IMR-90 (cell line): ENCODE measurements around the gene TTL. TPM values are rescaled to one million over a fixed set of nuclear protein-coding genes. Genes with fewer than 3 reads are reported as not detected.
A peak's percentile ranks its signal among the peaks of the same experiment; 100 is the strongest.

Experiments
- ATAC-seq: fragments of 200-7000 bp; cut with Tn5 transposase; 2 replicates; pipeline ENCODE4 v1.9.1; 2020; ENCODE audit warnings: low read depth, mild to moderate bottlenecking, moderate library complexity
- BruUV-seq: library from RNA; stranded (reverse); fragments of 400-500 nt; replicated peaks from 2 replicates; lab custom pipeline; 2021; lab: Mats Ljungman, UMichigan
- CTCF ChIA-PET: fragments of 300-600 bp; formaldehyde crosslinking; extraction: SDS; loops from one replicate; lab custom pipeline; 2021; ENCODE audit warnings: antibody characterized with exemption; lab: Yijun Ruan, JAX
- POLR2A ChIA-PET: fragments of 300-600 bp; sonication (Branson Sonifier 250); formaldehyde crosslinking; loops from one replicate; lab custom pipeline; 2022; ENCODE audit warnings: antibody characterized with exemption; ENCODE audit not compliant: unreplicated experiment; lab: Charles Lee
- DNase-seq: peaks from one replicate; pipeline ENCODE4 v3.0.0; 2013
- H2AFZ ChIP-seq: replicated peaks from 2 replicates; pipeline ENCODE3; 2013; ENCODE audit warnings: low read length, mild to moderate bottlenecking; ENCODE audit not compliant: poor library complexity
- H2AK5ac ChIP-seq: 2 replicates; pipeline ENCODE4 v1.6.1; 2013; ENCODE audit warnings: low read depth, low read length, inconsistent platforms
- H2AK9ac ChIP-seq: replicated peaks from 2 replicates; pipeline ENCODE3; 2013; ENCODE audit warnings: mild to moderate bottlenecking, low read depth, low read length, moderate library complexity; ENCODE audit not compliant: poor library complexity
- H2BK120ac ChIP-seq: 2 replicates; pipeline ENCODE4 v1.6.1; 2013; ENCODE audit warnings: low read depth, low read length, inconsistent platforms
- H2BK15ac ChIP-seq: 3 replicates; pipeline ENCODE4 v1.6.1; 2013; ENCODE audit warnings: low read depth, low read length, inconsistent platforms
- H2BK20ac ChIP-seq: 2 replicates; pipeline ENCODE4 v1.6.1; 2013; ENCODE audit warnings: low read depth, mild to moderate bottlenecking, inconsistent platforms, low read length, moderate library complexity
- H2BK5ac ChIP-seq: 2 replicates; pipeline ENCODE4 v1.6.1; 2013; ENCODE audit warnings: mild to moderate bottlenecking, low read depth, low read length, inconsistent platforms; ENCODE audit not compliant: poor library complexity, severe bottlenecking
- H3K14ac ChIP-seq: replicated peaks from 2 replicates; pipeline ENCODE4 v1.6.1; 2013; ENCODE audit warnings: low read depth, low read length, inconsistent platforms
- H3K18ac ChIP-seq: 2 replicates; pipeline ENCODE4 v1.6.1; 2013; ENCODE audit warnings: low read depth, low read length, control low read depth
- H3K23ac ChIP-seq: 2 replicates; pipeline ENCODE4 v1.6.1; 2013; ENCODE audit warnings: low read depth, low read length, inconsistent platforms
- H3K27ac ChIP-seq: 2 replicates; pipeline ENCODE4 v1.5.1; 2013; ENCODE audit warnings: mild to moderate bottlenecking, control low read depth, low read length; ENCODE audit not compliant: insufficient read depth
- H3K27me3 ChIP-seq: 2 replicates; pipeline ENCODE4 v1.6.1; 2013; ENCODE audit warnings: low read length; ENCODE audit not compliant: control insufficient read depth, insufficient read depth
- H3K36me3 ChIP-seq: 2 replicates; pipeline ENCODE4 v1.6.1; 2013; ENCODE audit warnings: low read length, mixed read lengths; ENCODE audit not compliant: control insufficient read depth, insufficient read depth
- H3K4ac ChIP-seq: 2 replicates; pipeline ENCODE4 v1.6.1; 2013; ENCODE audit warnings: low read depth, low read length, inconsistent platforms
- H3K4me1 ChIP-seq: 2 replicates; pipeline ENCODE4 v1.6.1; 2013; ENCODE audit warnings: low read length, mixed read lengths; ENCODE audit not compliant: control insufficient read depth, insufficient read depth
- H3K4me2 ChIP-seq: 2 replicates; pipeline ENCODE4 v1.6.1; 2013; ENCODE audit warnings: low read depth, mild to moderate bottlenecking, control low read depth, low read length, moderate library complexity
- H3K4me3 ChIP-seq: 2 replicates; pipeline ENCODE4 v1.5.1; 2013; ENCODE audit warnings: low read depth, mild to moderate bottlenecking, control low read depth, low read length, moderate library complexity; ENCODE audit not compliant: insufficient read depth
- H3K56ac ChIP-seq: 2 replicates; pipeline ENCODE4 v1.6.1; 2013; ENCODE audit warnings: low read length, inconsistent platforms; ENCODE audit not compliant: insufficient read depth; ENCODE audit errors: extremely low read depth
- H3K79me1 ChIP-seq, 2 experiments: 2 replicates each; pipeline ENCODE4 v1.6.1; 2013; ENCODE audit warnings: low read length in 2 of 2, inconsistent platforms in 1 of 2, low read depth in 1 of 2
- H3K9ac ChIP-seq: 2 replicates; pipeline ENCODE4 v1.6.1; 2013; ENCODE audit warnings: low read depth, low read length, control low read depth
- H3K9me1 ChIP-seq: 2 replicates; pipeline ENCODE4 v1.6.1; 2013; ENCODE audit warnings: low read length, inconsistent platforms; ENCODE audit not compliant: insufficient read depth
- H3K9me3 ChIP-seq: 2 replicates; pipeline ENCODE4 v1.6.1; 2013; ENCODE audit warnings: low read length; ENCODE audit not compliant: control insufficient read depth, insufficient read depth
- H4K20me1 ChIP-seq: 2 replicates; pipeline ENCODE4 v1.6.1; 2013; ENCODE audit warnings: low read length, inconsistent platforms; ENCODE audit not compliant: insufficient read depth
- H4K5ac ChIP-seq: 2 replicates; pipeline ENCODE4 v1.6.1; 2013; ENCODE audit warnings: mild to moderate bottlenecking, low read depth, low read length, control low read depth
- H4K8ac ChIP-seq, 2 experiments: 2 replicates each; pipeline ENCODE4 v1.6.1; 2013; ENCODE audit warnings: low read depth in 2 of 2, low read length in 2 of 2, control low read depth in 1 of 2, inconsistent platforms in 1 of 2
- H4K91ac ChIP-seq: 2 replicates; pipeline ENCODE4 v1.6.1; 2013; ENCODE audit warnings: low read depth, low read length, inconsistent platforms; ENCODE audit not compliant: insufficient read depth
- WGBS, 2 experiments: methylation state at CpG; one replicate each; pipeline versions ENCODE4 v1.1.5 to v1.1.7; 2013; ENCODE audit warnings: missing lambda C conversion rate in 2 of 2; ENCODE audit not compliant: insufficient read length in 1 of 2; ENCODE audit errors: extremely low coverage in 2 of 2; 5-methylcytosine and 5-hydroxymethylcytosine counted together
- dilution Hi-C: fragments of 300-500 bp; cut with HindIII; formaldehyde crosslinking; loops from one replicate; pipeline ENCODE4 v1.14.3; 2018; ENCODE audit warnings: low sequenced_read_pairs; ENCODE audit not compliant: unreplicated experiment
- in situ Hi-C: fragments of 300-500 bp; cut with MboI; formaldehyde crosslinking; loops from 3 replicates; pipeline ENCODE4 v1.14.3; 2019; ENCODE audit warnings: low sequenced_read_pairs, inconsistent platforms, mixed read lengths
- intact Hi-C: fragments of 100-400 bp; cut with micrococcal nuclease; formaldehyde crosslinking; loops from 2 replicates; pipeline ENCODE4 v1.10.0; 2022
- polyA plus RNA-seq, 3 experiments: library from polyadenylated mRNA; depleted of rRNA; stranded (reverse); fragments of >200 nt; gene quantifications; 2 replicates each; pipeline ENCODE4 v1.2.3, GENCODE V29; 2012; ENCODE audit warnings: low replicate concordance in 1 of 3
- total RNA-seq: library from RNA; depleted of rRNA; stranded (reverse); fragments of >200 nt; gene quantifications from 2 replicates; pipeline ENCODE4 v1.2.3, GENCODE V29; 2012
- TF ChIP-seq, protein P1 (sequence below): conservative IDR thresholded peaks from 2 replicates; pipeline ENCODE4 v1.5.1; 2012; ENCODE audit warnings: mild to moderate bottlenecking, low read depth, low read length, improper control_type of control experiment
- TF ChIP-seq, protein P2 (sequence below): fragments of 150-350 bp; IDR thresholded peaks from 2 replicates; pipeline ENCODE4 v1.6.1; 2016; ENCODE audit warnings: low read depth, mild to moderate bottlenecking, low read length, moderate library complexity, borderline replicate concordance

TTL gene
- total and polyA plus RNA-seq, 2 of the 4 experiments (the other 2 are of a cell fraction) = 18.2 to 36.2 TPM

DNA sequence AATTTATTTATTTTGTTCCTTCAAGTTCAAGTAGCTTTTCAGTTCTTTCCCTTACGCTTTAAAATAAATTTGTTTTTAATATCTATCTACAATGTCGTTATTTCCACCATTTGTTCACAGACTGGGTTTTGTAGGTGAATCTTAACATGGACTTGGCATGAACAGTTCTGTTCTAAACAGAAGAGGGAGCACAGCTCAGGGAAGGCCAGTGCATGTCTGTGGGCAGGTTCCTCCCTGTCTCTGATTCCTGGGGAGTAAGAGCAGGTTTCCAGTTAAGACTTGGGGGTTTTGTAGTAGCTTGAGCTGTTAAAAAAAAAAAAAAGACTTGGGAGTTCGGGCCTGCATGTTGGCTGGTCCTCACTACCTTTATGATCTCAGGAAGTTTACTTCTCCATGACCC is 11.1 kb downstream of the TTL start:
- Histone ChIP-seq H3K9me3 (no peaks in the 10 kb centered on the region), H2BK15ac (no peak overlapping the region), H3K4me1 (peaks cover 9% of the 10 kb centered on the region), H4K91ac (no peak overlapping the region), H3K27ac (no peak overlapping the region), H3K4me2 (no peak overlapping the region), H4K5ac (no peak overlapping the region), H2AK9ac (peak overlapping the region; percentile 31), H3K36me3 (peaks cover 13% of the 10 kb centered on the region), H3K27me3 (no peaks in the 10 kb centered on the region), H3K56ac (no peak overlapping the region), H2BK120ac (no peak overlapping the region), H3K14ac (0 out of 2 replicates have a peak overlapping the region, but pooled peaks have one; percentile 55), H4K20me1 (peaks cover 13% of the 10 kb centered on the region; the same call in 1 of the 2 replicates), H4K8ac (no peak overlapping the region), H2BK20ac (no peak overlapping the region), H2AK5ac (no peak overlapping the region), H2AFZ (no peak overlapping the region), H3K4me3 (no peak overlapping the region), H2BK5ac (no peak overlapping the region), H3K4ac (no peak overlapping the region), H3K18ac (no peak overlapping the region), H3K79me1 (peaks cover 13 to 37% of the 10 kb centered on the region in 2 experiments), H3K9ac (no peak overlapping the region), H3K9me1 (peaks cover 12% of the 10 kb centered on the region), H3K23ac (no peak overlapping the region)
- DNase-seq (peak; percentile 9), ATAC-seq (peak; percentile 39; the same call in 1 of the 2 replicates)
- WGBS, 2 experiments = no CpG with 5 or more reads among the region's 3 CpGs
- ChIA-PET CTCF (interaction anchor here (1.2 kb wide), 1 partner anchor 13 kb away, joined by 3 read pairs; no protein-coding TSS in a partner anchor), POLR2A (interaction anchor here (1.0 kb wide), 1 partner anchor 9 kb away, joined by 4 read pairs; no protein-coding TSS in a partner anchor)
- BruUV-seq = no TSS peak
- in situ Hi-C loops (no loop called here), intact Hi-C loops (no loop called here), dilution Hi-C loops (no loop called here)
- TF ChIP-seq, protein P1, sequence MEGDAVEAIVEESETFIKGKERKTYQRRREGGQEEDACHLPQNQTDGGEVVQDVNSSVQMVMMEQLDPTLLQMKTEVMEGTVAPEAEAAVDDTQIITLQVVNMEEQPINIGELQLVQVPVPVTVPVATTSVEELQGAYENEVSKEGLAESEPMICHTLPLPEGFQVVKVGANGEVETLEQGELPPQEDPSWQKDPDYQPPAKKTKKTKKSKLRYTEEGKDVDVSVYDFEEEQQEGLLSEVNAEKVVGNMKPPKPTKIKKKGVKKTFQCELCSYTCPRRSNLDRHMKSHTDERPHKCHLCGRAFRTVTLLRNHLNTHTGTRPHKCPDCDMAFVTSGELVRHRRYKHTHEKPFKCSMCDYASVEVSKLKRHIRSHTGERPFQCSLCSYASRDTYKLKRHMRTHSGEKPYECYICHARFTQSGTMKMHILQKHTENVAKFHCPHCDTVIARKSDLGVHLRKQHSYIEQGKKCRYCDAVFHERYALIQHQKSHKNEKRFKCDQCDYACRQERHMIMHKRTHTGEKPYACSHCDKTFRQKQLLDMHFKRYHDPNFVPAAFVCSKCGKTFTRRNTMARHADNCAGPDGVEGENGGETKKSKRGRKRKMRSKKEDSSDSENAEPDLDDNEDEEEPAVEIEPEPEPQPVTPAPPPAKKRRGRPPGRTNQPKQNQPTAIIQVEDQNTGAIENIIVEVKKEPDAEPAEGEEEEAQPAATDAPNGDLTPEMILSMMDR = 0 out of 2 replicates have a peak, but pooled peaks have one; percentile 9
- TF ChIP-seq, protein P2, sequence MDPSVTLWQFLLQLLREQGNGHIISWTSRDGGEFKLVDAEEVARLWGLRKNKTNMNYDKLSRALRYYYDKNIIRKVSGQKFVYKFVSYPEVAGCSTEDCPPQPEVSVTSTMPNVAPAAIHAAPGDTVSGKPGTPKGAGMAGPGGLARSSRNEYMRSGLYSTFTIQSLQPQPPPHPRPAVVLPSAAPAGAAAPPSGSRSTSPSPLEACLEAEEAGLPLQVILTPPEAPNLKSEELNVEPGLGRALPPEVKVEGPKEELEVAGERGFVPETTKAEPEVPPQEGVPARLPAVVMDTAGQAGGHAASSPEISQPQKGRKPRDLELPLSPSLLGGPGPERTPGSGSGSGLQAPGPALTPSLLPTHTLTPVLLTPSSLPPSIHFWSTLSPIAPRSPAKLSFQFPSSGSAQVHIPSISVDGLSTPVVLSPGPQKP = no peak
